ENCODE measurements around the gene AHCYL2.
A peak's percentile ranks its signal among the peaks of the same experiment; 100 is the strongest.

Gene AHCYL2

GRCh38 chr7:129224251-129225205 lies at the start of gene AHCYL2:
AHCYL2 (plus strand) TSS chr7:129225030.
- peak; percentile 94 for DNase-seq

DNA sequence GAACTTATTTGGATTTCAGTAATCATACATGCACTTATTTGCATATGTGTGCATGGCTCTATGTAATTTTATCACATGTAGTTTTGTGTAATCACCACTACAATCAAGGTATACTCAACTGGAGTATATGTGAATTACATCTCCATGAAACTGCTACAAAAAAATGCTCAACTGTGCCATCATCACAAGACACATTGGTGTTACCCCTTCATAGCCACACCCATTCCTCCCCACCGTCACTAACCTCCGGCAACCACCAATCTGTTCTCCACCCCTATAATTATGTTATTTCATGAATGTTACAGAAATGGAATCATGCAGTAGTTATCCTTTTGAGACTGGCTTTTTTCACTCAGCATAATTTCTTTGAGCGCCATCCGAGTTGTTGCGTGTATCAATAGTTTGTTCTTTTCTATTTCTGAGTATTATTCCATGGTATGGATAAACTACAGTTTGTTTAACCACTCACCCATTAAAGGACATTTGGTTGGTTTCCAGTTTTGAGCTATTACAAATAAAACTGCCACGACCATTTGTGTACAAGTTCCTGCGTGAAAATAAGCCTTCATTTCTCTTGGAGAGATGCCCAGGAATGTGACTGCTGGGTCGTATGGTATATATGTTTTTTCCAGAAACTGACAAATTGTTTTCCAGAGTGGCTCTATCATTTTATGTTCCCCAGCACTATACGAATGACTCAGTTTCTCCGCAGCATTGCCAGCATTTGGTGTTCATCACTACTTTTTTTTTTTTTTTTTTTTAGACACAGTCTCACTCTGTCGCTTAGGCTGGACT lies 47.7 kb upstream of the AHCYL2 start:
- DNase-seq, result no peak

DNA sequence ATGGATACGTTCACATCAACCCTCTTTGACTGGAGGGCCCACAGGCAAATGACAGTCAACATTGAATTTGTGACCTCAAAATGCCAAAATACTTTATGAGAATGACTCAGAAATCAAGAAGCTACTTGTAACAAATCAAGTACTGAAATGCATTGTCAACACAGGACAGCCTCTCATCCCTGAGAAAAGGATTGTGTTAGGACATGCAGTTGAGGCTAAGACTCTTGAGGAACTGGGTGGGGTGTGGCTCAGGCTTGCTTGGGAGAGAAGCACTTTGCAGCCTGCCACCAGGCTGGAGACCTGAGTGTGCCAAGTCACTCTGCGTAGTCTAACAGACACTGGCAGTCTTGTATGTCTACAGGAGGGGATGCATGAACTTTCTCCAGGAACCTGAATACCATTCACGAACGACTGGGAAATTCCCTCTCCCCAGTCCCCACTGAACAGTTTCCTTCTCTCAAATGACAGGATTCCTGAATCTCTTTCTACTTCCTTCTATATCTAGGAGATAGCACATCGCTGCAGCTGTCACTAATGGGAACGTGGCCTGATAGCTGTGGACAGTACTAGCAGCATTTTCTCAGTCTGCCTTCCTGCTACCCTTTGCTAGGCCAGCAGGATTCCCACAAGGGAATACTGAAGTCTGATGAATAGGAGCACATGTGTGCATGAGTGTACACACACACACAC lies 39.7 kb upstream of the AHCYL2 start:
- DNase-seq, result no peak

- no peak for DNase-seq
Observed at GRCh38 chr7:129186749-129187260, 38.0 kb upstream of the AHCYL2 start.

DNA sequence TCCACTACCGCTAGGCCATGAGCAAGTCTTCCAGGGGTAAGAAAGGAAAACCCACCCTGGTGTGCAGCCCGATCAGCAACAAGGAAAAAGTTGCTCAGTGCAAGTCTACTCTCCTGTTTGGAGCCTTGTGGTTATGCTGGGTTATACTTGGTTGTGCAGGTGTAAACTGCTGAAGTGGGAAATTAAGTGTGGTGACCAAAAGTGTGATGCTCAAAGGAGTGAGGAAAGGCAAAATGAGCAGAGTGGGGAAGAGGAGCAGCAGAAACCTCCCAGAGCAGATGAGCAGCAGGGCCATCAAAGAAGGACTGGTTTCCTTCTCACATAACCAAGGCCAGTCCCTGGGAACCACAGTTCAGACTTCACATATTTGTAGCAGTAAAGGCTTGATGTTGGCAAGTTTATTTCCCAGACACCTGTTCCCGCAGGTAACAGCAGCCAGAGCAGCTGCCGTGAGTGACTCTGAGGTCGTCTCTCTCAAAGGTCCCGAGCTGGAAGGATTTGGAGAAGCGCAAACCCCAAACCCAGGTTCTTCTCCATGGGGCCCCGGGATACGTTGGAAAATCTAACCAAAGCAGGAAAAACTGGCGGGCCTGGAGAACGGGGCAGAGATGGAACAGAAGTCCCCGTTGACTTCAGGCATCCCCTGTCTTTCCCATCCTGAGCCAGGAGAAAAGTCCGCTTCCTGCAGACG lies 37.0 kb upstream of the AHCYL2 start:
- DNase-seq, result no peak

DNA sequence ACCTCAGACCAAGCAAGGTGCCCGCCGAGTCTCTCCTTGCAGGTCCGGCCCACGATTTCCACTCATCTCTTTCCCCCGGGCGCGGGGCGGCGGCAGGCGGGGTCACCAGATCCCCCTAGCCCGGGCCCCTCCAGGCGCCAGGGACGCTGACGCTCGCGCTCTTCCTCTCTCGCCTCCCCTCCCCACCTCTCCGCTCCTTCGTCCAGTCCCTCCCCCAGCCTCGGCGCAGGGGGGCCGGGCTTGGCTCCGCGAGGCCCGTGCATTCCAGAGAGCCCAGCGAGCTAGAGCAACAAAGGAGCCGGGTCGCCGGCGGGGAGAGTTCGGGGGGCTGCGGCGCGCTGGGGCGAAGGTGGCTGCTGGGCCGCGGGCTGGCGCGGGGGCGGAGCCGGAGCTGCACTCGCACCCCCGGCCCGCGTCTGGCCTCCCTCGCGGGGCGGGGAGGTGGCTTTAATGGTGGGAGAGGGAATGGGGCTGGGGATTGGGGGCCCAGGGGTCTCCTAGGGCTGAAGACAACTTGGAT lies 36.4 kb upstream of the AHCYL2 start, which contains the start of gene SMO:
Gene SMO (plus strand): TSS at position 262 of the 520 bp plus-strand sequence. CDS start 519 bp downstream, outside the sequence.
- no peak for DNase-seq

GRCh38 chr7:129188892-129189660 lies 35.8 kb upstream of the AHCYL2 start:
- no peak for DNase-seq

GRCh38 chr7:129189661-129190310 lies 35.0 kb upstream of the AHCYL2 start:
- DNase-seq, result no peak

- DNase-seq, result no peak
Observed at GRCh38 chr7:129191272-129191671, 33.6 kb upstream of the AHCYL2 start.

DNA sequence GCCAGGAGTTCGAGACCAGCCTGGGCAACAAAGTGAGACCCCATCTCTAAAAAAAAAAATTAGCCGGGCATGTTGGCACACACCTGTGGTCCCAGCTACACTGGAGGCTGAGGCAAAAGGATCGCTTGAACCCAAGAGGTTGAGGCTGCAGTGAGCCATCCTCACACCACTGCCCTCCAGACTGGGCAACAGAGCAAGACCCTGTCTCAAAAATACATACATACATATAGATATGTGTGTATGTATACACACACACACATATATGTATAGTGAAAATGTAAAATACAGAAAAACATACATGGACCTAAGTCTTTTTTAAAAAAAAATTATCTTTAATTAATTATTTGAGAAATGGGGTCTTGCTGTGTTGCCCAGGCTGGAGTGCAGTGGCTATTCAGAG lies 30.9 kb upstream of the AHCYL2 start:
- no peak for DNase-seq

- DNase-seq, result no peak
Observed at GRCh38 chr7:129197771-129198170, 27.1 kb upstream of the AHCYL2 start.

DNA sequence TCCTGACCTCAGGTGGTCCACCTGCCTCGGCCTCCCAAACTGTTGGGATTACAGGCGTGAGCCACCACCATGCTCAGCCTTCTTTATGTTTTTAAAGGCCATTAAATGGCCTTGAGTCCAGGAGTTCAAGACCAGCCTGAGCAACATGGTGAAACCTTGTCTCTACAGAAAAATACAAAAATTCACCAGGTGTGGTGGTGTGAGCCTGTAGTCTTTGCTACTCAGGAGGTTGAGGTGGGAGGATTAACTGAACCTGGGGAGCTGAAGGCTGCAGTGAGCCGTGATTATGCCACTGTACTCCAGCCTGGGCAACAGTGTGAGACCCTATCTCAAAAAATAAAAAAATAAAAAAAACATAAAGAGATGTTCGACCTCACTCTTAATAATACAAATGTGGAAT lies 25.4 kb upstream of the AHCYL2 start:
- no peak for DNase-seq

- DNase-seq, result no peak
Observed at GRCh38 chr7:129202058-129202777, 22.6 kb upstream of the AHCYL2 start.

DNA sequence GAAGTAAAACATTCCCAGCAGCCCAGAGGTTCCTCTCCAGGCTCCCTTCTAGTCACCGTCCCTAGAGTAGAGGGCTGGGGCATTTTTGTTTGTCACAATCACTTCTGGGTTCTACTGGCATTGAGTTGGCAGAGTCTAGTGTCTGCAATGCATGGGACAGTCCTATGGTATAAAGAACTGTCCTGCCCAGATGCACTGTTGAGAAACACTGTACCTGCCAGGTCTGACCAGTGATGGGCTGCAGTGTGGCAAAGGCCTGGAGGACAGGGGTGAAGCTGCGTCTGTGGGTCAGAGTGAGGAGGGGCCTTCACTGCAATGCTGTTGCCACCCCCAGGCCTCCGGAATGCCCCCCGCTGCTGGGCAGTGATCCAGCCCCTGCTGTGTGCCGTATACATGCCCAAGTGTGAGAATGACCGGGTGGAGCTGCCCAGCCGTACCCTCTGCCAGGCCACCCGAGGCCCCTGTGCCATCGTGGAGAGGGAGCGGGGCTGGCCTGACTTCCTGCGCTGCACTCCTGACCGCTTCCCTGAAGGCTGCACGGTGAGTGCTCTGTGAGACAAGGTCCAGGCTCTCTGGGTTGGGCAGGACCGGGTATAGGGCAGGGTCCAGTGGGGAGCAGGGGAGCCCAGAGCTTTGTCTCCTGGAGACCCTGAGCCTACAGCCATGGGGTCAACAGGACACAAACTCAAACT lies 21.6 kb upstream of the AHCYL2 start:
- no peak for DNase-seq

DNA sequence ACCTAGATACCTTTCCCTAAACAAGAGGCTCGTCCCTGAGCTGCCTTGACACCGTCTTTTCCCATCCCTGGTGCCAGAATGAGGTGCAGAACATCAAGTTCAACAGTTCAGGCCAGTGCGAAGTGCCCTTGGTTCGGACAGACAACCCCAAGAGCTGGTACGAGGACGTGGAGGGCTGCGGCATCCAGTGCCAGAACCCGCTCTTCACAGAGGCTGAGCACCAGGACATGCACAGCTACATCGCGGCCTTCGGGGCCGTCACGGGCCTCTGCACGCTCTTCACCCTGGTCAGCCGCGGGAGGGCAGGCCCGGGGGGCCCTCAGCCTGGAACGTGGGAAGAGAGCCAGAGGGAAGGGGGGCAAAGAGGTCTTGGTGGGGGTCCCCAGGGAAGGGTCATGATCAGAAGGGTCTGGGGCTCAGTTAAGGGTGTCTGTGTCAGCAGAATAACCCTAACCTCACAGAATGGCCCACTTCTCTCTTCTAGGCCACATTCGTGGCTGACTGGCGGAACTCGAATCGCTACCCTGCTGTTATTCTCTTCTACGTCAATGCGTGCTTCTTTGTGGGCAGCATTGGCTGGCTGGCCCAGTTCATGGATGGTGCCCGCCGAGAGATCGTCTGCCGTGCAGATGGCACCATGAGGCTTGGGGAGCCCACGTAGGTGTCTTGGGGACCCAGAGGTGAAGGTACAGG lies 19.6 kb upstream of the AHCYL2 start:
- DNase-seq, result no peak

DNA sequence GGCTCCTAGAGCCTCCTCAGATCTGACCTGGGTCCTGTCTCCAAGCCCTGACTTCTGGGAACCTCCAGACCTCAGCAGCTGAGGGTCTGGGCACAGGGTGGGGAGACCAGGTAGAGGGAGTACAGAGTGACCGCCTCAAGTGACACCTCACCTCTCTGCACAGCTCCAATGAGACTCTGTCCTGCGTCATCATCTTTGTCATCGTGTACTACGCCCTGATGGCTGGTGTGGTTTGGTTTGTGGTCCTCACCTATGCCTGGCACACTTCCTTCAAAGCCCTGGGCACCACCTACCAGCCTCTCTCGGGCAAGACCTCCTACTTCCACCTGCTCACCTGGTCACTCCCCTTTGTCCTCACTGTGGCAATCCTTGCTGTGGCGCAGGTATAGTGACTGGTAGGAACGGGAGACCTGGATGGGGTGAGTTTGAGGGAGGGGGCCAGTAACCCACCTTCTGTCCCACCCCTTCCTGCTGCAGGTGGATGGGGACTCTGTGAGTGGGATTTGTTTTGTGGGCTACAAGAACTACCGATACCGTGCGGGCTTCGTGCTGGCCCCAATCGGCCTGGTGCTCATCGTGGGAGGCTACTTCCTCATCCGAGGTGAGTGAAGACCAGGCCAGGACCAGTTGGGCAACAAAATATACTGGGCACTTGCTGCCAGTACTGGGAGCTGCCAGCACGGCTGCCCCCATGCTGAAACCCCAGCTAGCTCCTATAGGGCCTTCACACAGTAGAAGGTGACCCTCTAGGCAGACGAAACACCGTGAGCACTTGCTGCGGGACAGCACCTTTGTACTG lies 18.6 kb upstream of the AHCYL2 start:
- no peak for DNase-seq

- DNase-seq, result no peak
Observed at GRCh38 chr7:129208667-129209066, 16.2 kb upstream of the AHCYL2 start.
